Activated CD4-positive, alpha-beta T cell treated with anti-CD3 and anti-CD28 coated beads, Interleukin-2, amount 50 U/mL, for 24 hours (primary cell): ENCODE measurements around the gene CSAG3.
"Not testable (repeated sequence)": the region's sequence is repeated elsewhere in the genome, so short reads cannot be mapped to it uniquely, and the experiment has no call there.

Source experiments
- DNase-seq, 2 donors: peaks; one replicate each; pipeline ENCODE4 v3.0.0-alpha.2; 2020; ENCODE audit warnings: low read depth in 1 of 2, low spot score in 1 of 2

The CSAG3 gene

DNA sequence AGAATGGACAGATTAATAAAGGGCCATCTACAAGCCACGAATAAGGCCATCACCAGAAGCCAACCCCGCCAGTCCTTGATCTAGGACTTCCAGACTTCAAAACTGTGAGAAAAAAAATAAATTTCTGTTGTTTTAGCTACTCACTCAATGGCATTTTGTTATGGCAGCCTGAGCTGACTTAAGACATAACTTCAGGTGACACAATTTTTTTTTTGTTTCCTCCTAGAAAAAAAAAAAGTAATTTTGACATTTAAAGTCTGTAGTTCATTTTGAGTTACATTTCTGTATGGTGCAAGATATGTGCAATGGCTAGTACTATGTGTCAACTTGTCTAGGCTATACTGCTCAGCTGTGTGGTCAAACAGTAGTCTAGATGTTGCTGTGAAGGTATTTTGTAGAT, at the start of gene CSAG3:
Gene CSAG3, plus strand, starts transcription at position 301 of the 400 bp plus-strand sequence.
- DNase-seq, result not testable (repeated sequence)

DNA sequence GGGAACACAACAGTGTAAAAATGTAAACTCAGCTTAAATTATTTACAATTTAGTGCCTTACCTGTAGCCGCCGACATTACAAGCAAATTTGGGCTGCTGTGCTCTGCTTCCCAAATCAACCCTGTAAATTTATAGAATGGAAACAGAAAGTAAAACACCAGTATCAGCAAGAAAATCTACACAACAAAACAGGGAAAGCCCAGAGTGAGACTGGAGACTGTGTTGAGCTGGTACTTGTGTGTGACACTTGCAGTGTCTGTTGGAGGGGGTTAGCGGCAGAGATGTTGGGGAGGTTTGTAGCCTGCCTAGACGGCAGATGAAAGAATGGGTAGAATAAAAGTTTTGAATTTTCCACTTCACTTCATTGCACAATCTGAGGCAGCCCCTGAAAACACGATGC, 45.8 kb upstream of the CSAG3 start:
- not testable (repeated sequence) for DNase-seq

DNA sequence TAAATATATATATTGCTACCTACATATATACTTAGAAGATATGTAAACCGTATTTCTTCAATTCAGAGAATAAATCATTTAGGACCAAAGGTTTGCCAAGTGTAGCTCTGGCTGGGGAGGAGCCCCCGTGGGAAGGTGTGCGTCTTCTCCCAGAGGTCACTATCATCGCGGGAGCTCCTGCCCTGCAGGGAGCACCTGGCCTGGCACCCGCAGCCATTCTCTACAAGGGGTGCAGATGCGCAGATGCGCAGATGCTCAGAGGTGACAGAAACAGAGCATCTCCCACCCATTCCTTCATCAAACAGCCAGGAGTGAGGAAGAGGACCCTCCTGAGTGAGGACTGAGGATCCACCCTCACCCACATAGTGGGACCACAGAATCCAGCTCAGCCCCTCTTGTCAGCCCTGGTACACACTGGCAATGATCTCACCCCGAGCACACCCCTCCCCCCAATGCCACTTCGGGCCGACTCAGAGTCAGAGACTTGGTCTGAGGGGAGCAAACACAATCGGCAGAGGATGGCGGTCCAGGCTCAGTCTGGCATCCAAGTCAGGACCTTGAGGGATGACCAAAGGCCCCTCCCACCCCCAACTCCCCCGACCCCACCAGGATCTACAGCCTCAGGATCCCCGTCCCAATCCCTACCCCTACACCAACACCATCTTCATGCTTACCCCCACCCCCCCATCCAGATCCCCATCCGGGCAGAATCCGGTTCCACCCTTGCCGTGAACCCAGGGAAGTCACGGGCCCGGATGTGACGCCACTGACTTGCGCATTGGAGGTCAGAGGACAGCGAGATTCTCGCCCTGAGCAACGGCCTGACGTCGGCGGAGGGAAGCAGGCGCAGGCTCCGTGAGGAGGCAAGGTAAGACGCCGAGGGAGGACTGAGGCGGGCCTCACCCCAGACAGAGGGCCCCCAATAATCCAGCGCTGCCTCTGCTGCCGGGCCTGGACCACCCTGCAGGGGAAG, 44.9 kb upstream of the CSAG3 start, which contains the start of gene MAGEA2B:
Gene MAGEA2B, plus strand, starts transcription at position 814 of the 973 bp plus-strand sequence. CDS start 2,479 bp downstream, outside the sequence.
- not testable (repeated sequence) for DNase-seq

DNA sequence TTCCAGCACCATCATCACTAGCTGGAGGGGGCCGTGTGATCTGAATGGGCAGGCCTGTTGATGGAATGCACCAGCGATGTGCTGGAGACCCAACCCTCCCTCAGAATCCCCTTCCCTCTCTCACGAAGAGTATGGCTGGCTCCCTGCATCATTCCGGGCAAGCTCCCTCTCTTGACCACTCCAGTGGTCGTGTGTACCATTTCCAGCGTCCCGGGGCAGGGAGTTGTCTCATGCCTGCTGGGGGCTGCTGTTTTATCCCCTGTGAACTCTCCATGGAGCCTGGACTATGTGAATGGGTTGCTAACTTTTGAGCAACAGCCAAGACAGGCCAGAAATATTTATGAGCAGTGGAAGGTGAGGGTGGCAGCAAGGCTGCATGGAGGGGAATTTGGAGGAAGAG, 33.6 kb upstream of the CSAG3 start:
- no peak for DNase-seq

DNA sequence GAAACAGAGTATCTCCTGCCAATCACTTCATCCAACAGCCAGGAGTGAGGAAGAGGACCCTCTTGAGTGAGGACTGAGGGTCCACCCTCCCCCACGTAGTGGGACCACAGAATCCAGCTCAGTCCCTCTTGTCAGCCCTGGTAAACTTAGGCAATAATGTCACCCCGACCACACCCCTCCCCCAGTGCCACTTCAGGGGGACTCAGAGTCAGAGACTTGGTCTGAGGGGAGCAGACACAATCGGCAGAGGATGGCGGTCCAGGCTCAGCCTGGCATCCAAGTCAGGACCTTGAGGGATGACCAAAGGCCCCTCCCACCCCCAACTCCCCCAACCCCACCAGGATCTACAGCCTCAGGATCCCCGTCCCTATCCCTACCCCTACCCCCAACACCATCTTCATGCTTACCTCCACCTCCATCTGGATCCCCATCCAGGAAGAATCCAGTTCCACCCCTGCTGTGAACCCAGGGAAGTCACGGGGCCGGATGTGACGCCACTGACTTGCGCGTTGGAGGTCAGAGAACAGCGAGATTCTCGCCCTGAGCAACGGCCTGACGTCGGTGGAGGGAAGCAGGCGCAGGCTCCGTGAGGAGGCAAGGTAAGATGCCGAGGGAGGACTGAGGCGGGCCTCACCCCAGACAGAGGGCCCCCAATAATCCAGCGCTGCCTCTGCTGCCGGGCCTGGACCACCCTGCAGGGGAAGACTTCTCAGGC, 25.6 kb upstream of the CSAG3 start, which contains the start of the genes CSAG1 and MAGEA12:
Gene CSAG1, minus strand, starts transcription at position 461 of the 715 bp plus-strand sequence. CDS start 1,261 bp downstream, outside the sequence.
Gene MAGEA12, plus strand, starts transcription at position 497 of the 715 bp plus-strand sequence. CDS start 2,405 bp downstream, outside the sequence.
- no peak for DNase-seq

DNA sequence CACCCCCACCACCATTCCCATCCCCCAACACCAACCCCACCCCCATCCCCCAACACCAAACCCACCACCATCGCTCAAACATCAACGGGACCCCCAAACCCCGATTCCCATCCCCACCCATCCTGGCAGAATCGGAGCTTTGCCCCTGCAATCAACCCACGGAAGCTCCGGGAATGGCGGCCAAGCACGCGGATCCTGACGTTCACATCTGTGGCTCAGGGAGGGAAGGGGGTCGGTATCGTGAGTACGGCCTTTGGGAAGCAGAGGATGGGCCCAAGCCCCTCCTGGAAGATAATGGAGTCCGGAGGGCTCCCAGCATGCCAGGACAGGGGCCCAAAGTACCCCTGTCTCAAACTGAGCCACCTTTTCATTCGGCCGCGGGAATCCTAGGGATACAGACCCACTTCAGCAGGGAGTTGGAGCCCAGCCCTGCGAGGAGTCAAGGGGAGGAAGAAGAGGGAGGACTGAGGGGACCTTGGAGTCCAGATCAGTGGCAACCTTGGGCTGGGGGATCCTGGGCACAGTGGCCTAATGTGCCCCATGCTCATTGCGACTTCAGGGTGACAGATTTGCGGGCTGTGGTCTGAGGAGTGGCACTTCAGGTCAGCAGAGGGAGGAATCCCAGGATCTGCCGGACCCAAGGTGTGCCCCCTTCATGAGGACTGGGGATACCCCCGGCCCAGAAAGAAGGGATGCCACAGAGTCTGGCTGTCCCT, 24.7 kb upstream of the CSAG3 start:
- DNase-seq, result not testable (repeated sequence)

DNA sequence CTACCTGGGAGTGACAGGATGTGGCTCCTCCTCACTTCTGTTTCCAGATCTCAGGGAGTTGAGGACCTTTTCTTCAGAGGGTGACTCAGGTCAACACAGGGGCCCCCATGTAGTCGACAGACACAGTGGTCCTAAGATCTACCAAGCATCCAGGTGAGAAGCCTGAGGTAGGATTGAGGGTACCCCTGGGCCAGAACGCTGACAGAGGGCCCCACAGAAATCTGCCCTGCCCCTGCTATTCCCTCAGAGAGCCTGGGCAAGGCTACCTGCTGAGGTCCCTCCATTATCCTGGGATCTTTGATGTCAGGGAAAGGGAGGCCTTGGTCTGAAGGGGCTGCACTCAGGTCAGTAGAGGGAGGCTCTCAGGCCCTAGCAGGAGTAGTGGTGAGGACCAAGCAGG, 23.9 kb upstream of the CSAG3 start:
- DNase-seq, result no peak

DNA sequence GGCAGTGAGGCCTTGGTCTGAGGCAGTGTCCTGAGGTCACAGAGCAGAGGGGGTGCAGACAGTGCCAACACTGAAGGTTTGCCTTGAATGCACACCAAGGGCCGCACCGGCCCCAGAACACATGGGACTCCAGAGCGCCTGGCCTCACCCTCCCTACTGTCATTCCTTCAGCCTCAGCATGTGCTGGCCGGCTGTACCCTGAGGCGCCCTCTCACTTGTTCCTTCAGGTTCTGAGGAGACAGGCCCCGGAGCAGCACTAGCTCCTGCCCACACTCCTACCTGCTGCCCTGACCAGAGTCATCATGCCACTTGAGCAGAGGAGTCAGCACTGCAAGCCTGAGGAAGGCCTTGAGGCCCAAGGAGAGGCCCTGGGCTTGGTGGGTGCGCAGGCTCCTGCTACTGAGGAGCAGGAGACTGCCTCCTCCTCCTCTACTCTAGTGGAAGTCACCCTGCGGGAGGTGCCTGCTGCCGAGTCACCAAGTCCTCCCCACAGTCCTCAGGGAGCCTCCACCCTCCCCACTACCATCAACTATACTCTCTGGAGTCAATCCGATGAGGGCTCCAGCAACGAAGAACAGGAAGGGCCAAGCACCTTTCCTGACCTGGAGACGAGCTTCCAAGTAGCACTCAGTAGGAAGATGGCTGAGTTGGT, 23.0 kb upstream of the CSAG3 start:
- DNase-seq, result no peak

DNA sequence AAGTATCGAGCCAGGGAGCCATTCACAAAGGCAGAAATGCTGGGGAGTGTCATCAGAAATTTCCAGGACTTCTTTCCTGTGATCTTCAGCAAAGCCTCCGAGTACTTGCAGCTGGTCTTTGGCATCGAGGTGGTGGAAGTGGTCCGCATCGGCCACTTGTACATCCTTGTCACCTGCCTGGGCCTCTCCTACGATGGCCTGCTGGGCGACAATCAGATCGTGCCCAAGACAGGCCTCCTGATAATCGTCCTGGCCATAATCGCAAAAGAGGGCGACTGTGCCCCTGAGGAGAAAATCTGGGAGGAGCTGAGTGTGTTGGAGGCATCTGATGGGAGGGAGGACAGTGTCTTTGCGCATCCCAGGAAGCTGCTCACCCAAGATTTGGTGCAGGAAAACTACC, 22.5 kb upstream of the CSAG3 start:
- not testable (repeated sequence) for DNase-seq

DNA sequence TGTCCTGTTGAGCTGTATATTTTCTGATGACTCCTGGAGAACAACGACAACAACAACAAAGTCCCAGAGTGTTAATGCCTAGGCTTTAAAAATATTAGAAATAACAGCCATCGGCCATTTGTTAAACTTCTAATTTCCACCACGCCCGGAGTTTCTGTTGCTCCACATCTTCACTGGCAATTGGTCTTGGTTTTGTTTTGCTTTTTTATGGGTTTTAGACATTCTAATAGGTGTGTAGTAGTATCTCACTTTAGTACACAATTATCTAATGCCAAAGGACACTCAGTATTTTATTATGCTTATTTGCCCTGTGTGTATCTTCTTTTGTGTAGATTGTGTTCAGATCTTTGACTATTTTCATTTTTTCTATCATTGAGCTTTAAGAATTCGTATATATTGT, 20.5 kb upstream of the CSAG3 start:
- no peak for DNase-seq

DNA sequence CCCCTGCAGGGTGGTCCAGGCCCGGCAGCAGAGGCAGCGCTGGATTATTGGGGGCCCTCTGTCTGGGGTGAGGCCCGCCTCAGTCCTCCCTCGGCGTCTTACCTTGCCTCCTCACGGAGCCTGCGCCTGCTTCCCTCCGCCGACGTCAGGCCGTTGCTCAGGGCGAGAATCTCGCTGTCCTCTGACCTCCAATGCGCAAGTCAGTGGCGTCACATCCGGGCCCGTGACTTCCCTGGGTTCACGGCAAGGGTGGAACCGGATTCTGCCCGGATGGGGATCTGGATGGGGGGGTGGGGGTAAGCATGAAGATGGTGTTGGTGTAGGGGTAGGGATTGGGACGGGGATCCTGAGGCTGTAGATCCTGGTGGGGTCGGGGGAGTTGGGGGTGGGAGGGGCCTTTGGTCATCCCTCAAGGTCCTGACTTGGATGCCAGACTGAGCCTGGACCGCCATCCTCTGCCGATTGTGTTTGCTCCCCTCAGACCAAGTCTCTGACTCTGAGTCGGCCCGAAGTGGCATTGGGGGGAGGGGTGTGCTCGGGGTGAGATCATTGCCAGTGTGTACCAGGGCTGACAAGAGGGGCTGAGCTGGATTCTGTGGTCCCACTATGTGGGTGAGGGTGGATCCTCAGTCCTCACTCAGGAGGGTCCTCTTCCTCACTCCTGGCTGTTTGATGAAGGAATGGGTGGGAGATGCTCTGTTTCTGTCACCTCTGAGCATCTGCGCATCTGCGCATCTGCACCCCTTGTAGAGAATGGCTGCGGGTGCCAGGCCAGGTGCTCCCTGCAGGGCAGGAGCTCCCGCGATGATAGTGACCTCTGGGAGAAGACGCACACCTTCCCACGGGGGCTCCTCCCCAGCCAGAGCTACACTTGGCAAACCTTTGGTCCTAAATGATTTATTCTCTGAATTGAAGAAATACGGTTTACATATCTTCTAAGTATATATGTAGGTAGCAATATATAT, 5.0 kb upstream of the CSAG3 start, which contains the start of gene MAGEA2:
Gene MAGEA2, minus strand, starts transcription at position 157 of the 965 bp plus-strand sequence. CDS start 2,479 bp downstream, outside the sequence.
- not testable (repeated sequence) for DNase-seq

DNA sequence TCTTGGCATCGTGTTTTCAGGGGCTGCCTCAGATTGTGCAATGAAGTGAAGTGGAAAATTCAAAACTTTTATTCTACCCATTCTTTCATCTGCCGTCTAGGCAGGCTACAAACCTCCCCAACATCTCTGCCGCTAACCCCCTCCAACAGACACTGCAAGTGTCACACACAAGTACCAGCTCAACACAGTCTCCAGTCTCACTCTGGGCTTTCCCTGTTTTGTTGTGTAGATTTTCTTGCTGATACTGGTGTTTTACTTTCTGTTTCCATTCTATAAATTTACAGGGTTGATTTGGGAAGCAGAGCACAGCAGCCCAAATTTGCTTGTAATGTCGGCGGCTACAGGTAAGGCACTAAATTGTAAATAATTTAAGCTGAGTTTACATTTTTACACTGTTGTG, 4.1 kb upstream of the CSAG3 start:
- DNase-seq, result not testable (repeated sequence)

DNA sequence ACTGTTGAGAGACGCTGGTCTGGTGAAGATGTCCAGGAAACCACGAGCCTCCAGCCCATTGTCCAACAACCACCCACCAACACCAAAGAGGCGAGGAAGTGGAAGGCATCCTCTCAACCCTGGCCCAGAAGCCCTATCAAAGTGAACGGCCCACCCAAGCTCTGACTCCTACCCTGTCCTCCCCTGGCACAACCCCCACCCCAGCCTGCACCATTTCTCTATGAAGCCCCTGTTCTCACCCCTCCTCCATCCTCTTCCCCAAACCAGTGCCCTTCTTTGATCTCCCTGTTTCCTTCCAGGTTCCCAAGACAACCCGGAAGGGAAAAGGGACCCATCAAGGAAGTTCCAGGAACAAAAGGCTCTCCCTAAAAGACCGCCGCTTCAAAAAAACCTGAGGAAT, 526 bp downstream of the CSAG3 start:
- DNase-seq, result not testable (repeated sequence)

DNA sequence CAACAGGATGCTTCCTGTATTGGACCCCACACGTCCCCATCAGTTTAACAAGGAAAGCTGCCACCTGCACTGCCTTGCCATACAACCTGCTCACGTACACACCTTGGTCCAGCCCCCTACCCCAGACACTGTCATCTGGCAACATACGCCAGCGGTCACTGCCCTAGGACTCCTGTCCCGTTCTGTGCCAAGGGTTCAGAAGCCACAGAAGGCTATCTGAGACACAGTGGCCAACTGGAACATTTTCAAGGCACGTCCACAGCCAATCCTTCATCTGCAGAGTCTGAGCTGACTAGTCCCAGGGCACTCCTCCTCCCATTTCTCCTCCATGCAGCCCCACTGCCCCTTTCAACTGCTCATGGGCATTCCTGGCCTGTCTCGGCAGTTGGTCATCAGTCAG, 2.6 kb downstream of the CSAG3 start:
- DNase-seq, result not testable (repeated sequence)

DNA sequence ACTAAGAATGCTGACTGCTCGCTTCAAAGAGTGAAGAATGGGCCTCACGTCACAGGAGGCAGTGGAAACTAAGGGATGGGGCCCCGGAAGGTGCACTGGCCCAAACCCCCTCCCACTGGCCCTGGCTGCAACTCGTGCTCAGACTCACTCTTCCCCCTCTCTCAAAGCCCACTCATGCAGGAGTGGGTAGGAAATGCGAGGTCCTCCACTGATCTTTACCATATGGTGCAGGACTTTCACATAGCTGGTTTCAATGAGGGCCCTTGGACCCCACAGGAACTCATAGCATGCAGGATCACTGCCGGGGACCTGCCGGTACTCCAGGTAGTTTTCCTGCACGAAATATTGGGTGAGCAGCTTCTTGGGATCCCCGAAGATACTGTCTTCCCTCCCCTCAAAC, 7.5 kb downstream of the CSAG3 start:
- DNase-seq, result not testable (repeated sequence)

DNA sequence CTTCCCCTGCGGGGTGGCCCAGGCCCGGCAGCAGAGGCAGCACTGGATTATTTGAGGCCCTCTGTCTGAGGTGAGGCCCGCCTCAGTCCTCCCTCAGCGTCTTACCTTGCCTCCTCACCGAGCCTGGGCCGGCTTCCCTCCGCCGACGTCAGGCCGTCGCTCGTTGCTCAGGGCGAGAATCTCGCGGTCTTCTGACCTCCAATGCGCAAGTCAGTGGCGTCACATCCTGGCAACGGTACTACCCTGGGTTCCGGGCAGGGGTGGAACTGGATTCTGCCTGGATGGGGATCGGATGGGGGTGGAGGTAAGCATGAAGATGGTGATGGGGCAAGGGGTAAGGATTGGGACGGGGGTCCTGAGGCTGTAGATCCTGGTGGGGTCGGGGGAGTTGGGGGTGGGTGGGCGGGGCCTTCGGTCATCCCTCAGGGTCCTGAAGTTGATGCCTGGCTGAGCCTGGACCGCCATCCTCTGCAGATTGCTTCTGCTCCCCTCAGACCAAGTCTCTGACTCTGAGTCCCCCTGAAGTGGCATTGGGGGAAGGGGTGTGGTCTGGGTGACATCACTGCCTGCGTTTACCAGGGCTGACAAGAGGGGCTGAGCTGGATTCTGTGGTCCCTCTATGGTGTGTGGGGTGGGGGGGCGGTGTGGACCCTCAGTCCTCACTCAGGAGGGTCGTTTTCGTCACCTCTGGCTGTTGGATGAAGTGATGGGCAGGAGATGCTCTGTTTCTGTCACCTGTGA, 10.7 kb downstream of the CSAG3 start, which contains the start of gene MAGEA6:
Gene MAGEA6, minus strand, starts transcription at position 141 of the 741 bp plus-strand sequence. CDS start 2,039 bp downstream, outside the sequence.
- DNase-seq, result not testable (repeated sequence)

DNA sequence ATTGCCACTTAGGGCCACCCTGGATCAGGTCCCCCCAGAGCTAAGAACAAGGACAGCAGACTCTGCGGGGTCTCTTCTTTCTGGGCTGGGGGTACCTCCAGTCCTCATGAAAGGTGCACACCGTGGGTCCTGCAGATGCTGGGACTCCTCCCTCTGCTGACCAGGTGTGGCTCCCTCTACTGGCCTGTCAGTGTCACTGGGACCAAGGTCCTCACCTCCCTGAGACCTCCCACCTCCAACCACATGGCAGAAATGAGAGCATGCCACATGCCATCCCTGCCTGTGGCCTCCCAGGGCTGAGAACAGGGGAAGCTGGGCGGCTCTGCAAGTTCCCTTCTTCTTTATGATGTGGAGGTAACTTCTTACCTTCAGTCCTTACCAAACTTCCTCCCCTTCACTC, 28.0 kb downstream of the CSAG3 start:
- DNase-seq, result not testable (repeated sequence)

DNA sequence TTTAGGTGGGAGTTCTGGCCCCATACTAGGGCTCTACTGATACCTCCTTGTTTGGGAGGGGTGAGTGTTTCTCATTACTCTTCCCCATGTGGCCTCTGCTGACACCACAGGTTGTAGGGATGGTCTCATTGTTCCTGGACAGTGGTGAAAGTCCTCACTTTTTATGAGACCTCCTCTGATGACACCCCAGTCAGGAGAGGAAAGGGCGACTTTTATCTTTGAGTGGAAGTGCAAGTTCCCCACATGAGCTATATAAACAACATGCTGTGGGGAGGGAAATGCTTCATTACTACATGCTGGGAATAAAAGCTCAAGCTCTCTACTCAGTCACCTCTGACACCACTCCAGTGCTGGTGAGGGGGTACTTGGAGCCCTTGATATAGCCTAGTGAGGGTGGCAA, 39.9 kb downstream of the CSAG3 start:
- no peak for DNase-seq
